NCI-H128 (cell line): ENCODE results near the gene PHEX.

Experiments used
- DNase-seq: peaks from one replicate; lab custom pipeline; 2025; ENCODE audit not compliant: unreplicated experiment; lab: John Stamatoyannopoulos, UW

Gene PHEX

GRCh38 chrX:22039541-22039940, 7.4 kb downstream of the PHEX start:
- DNase-seq = no peak

GRCh38 chrX:22040184-22040583, 8.1 kb downstream of the PHEX start:
- DNase-seq = no peak

- DNase-seq = no peak
Observed at GRCh38 chrX:22041907-22042530, 9.9 kb downstream of the PHEX start.

GRCh38 chrX:22043872-22044271, 11.7 kb downstream of the PHEX start:
- no peak for DNase-seq

GRCh38 chrX:22047468-22047867, 15.3 kb downstream of the PHEX start:
- DNase-seq = no peak

GRCh38 chrX:22053481-22053880, 21.4 kb downstream of the PHEX start:
- DNase-seq = no peak

GRCh38 chrX:22056235-22056634, 24.1 kb downstream of the PHEX start:
- no peak for DNase-seq

GRCh38 chrX:22057667-22058066, 25.5 kb downstream of the PHEX start:
- no peak for DNase-seq

- no peak for DNase-seq
Observed at GRCh38 chrX:22059775-22060174, 27.6 kb downstream of the PHEX start.

- no peak for DNase-seq
Observed at GRCh38 chrX:22060415-22061280, 28.5 kb downstream of the PHEX start.

- no peak for DNase-seq
Observed at GRCh38 chrX:22063284-22063683, 31.2 kb downstream of the PHEX start.

GRCh38 chrX:22069586-22069985, 37.5 kb downstream of the PHEX start:
- no peak for DNase-seq

- DNase-seq = no peak
Observed at GRCh38 chrX:22073928-22074327, 41.8 kb downstream of the PHEX start.

GRCh38 chrX:22078117-22078516, 46.0 kb downstream of the PHEX start:
- DNase-seq = no peak

GRCh38 chrX:22081475-22082092, 49.5 kb downstream of the PHEX start:
- no peak for DNase-seq

GRCh38 chrX:22086003-22086402, 53.9 kb downstream of the PHEX start:
- DNase-seq = no peak

GRCh38 chrX:22087011-22087557, 55.0 kb downstream of the PHEX start:
- no peak for DNase-seq

- DNase-seq = no peak
Observed at GRCh38 chrX:22088326-22088725, 56.2 kb downstream of the PHEX start.

- no peak for DNase-seq
Observed at GRCh38 chrX:22090181-22090580, 58.1 kb downstream of the PHEX start.

- no peak for DNase-seq
Observed at GRCh38 chrX:22093550-22093949, 61.4 kb downstream of the PHEX start.

- DNase-seq = no peak
Observed at GRCh38 chrX:22095286-22095685, 63.2 kb downstream of the PHEX start.

GRCh38 chrX:22095856-22096255, 63.7 kb downstream of the PHEX start:
- DNase-seq = no peak
